Fibroblast of lung (primary cell): ENCODE results near the gene EXOC6. TPM values are rescaled to one million over a fixed set of nuclear protein-coding genes. Genes with fewer than 3 reads are reported as not detected.

Experiments used
- DNase-seq, 2 donors: peaks; one replicate each; pipeline versions ENCODE4 v3.0.0 to v3.0.0-alpha.2; 2010; ENCODE audit warnings: low read depth in 2 of 2
- H2AFZ ChIP-seq: 2 replicates; pipeline ENCODE4 v1.5.1; 2012; ENCODE audit warnings: low read length, control low read depth, inconsistent platforms
- H3K27ac ChIP-seq: 2 replicates; pipeline ENCODE4 v1.5.1; 2011; ENCODE audit warnings: low read length, control low read depth; ENCODE audit not compliant: insufficient read depth
- H3K27me3 ChIP-seq: 2 replicates; pipeline ENCODE4 v1.5.1; 2011; ENCODE audit warnings: mild to moderate bottlenecking, low read length; ENCODE audit not compliant: control insufficient read depth, insufficient read depth
- H3K36me3 ChIP-seq: 2 replicates; pipeline ENCODE4 v1.5.1; 2011; ENCODE audit warnings: low read length; ENCODE audit not compliant: control insufficient read depth, insufficient read depth
- H3K4me1 ChIP-seq: 2 replicates; pipeline ENCODE4 v1.5.1; 2011; ENCODE audit warnings: low read length; ENCODE audit not compliant: control insufficient read depth, insufficient read depth; ENCODE audit errors: extremely low read depth
- H3K4me2 ChIP-seq: 2 replicates; pipeline ENCODE4 v1.5.1; 2011; ENCODE audit warnings: low read length, control low read depth; ENCODE audit not compliant: insufficient read depth; ENCODE audit errors: extremely low read depth
- H3K4me3 ChIP-seq, 4 experiments: fragments of 200-600 bp in 1 of 4; sonication (generic) in 1 of 4; replicated peaks in 1 of 4; 2 replicates each; pipeline ENCODE4 v1.5.1; 2011 to 2016; ENCODE audit warnings: low read length in 4 of 4, low read depth in 3 of 4, mild to moderate bottlenecking in 3 of 4, control low read depth in 2 of 4, inconsistent platforms in 1 of 4, mixed read lengths in 1 of 4; ENCODE audit not compliant: insufficient read depth in 1 of 4; ENCODE audit errors: control extremely low read depth in 1 of 4
- H3K79me2 ChIP-seq: 2 replicates; pipeline ENCODE4 v1.5.1; 2012; ENCODE audit warnings: mild to moderate bottlenecking, low read length, inconsistent platforms; ENCODE audit not compliant: control insufficient read depth, insufficient read depth
- H3K9ac ChIP-seq: 2 replicates; pipeline ENCODE4 v1.5.1; 2011; ENCODE audit warnings: mild to moderate bottlenecking, low read length, control low read depth; ENCODE audit not compliant: insufficient read depth
- H3K9me3 ChIP-seq: 2 replicates; pipeline ENCODE4 v1.5.1; 2012; ENCODE audit warnings: low read depth, low read length; ENCODE audit not compliant: control insufficient read depth, insufficient read depth
- H4K20me1 ChIP-seq: 2 replicates; pipeline ENCODE4 v1.5.1; 2011; ENCODE audit warnings: low read length; ENCODE audit not compliant: control insufficient read depth, insufficient read depth; ENCODE audit errors: extremely low read depth
- CTCF ChIP-seq, 2 donors: IDR thresholded peaks in 1 of 2; conservative IDR thresholded peaks in 1 of 2; 1 replicate in 1 of 2; 2 replicates in 1 of 2; pipeline ENCODE4 v1.5.1; 2011 to 2012; ENCODE audit warnings: low read length in 2 of 2, control low read depth in 1 of 2, inconsistent platforms in 1 of 2, low read depth in 1 of 2, mild to moderate bottlenecking in 1 of 2
- EZH2 ChIP-seq: IDR thresholded peaks from 2 replicates; pipeline ENCODE4 v1.5.1; 2012; ENCODE audit warnings: low read length, control low read depth, mild to moderate bottlenecking; ENCODE audit errors: missing control alignments
- polyA plus RNA-seq, 2 donors: library from polyadenylated mRNA; depleted of rRNA in 1 of 2; stranded (reverse) in 1 of 2; unstranded in 1 of 2; fragments of >200 nt; gene quantifications; 2 replicates each; pipeline ENCODE4 v1.2.1, GENCODE V29; 2011 to 2012; ENCODE audit warnings: missing spikeins in 1 of 2
- total RNA-seq: library from RNA; depleted of rRNA; stranded (reverse); fragments of >200 nt; gene quantifications from 2 replicates; pipeline ENCODE4 v1.2.1, GENCODE V29; 2014

EXOC6 gene
- total and polyA plus RNA-seq, 2 donors (not counting 1 experiment from before 2014, with no cell fraction given) = 6.2 to 9.2 TPM

DNA sequence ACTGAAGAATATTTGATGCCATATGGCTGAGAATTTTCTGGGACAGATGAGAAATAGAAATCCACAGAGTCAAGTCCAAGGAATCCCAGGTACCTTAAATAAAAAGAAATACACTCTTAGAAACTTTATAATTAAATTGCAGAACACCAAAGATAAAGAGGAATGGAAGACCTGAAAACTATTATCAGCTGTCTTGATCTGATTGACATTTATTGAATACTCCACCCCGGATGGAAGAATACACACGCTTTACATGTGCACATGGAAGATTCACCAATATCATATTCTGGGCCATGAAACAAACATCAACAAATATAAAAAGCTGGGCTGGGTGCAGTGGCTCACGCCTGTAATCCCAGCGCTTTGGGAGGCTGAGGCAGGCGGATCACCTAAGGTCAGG is 81.6 kb downstream of the EXOC6 start:
- Histone ChIP-seq H3K4me1 (no peaks in the 10 kb centered on the region), H3K27me3 (no peaks in the 10 kb centered on the region), H3K27ac (no peak overlapping the region), H3K4me2 (no peak overlapping the region), H3K9me3 (no peaks in the 10 kb centered on the region), H3K36me3 (no peaks in the 10 kb centered on the region), H4K20me1 (no peaks in the 10 kb centered on the region), H2AFZ (no peak overlapping the region), H3K79me2 (no peaks in the 10 kb centered on the region), H3K9ac (no peak overlapping the region), H3K4me3 (no peak overlapping the region)
- no peak for TF ChIP-seq CTCF (conservative IDR thresholded peaks at IDR 0.05 in 1 of 2, IDR thresholded peaks at IDR 0.05 in 1 of 2; ENCODE audit: low read depth in 1 of 2, low read length in 2 of 2)
- no peak for TF ChIP-seq EZH2
- no peak for DNase-seq

GRCh38 chr10:92931597-92931996 is 83.3 kb downstream of the EXOC6 start:
- no peak overlapping the region for H3K9ac ChIP-seq
- TF ChIP-seq EZH2 = no peak
- TF ChIP-seq CTCF (conservative IDR thresholded peaks at IDR 0.05 in 1 of 2, IDR thresholded peaks at IDR 0.05 in 1 of 2; ENCODE audit: low read depth in 1 of 2, low read length in 2 of 2) = no peak
- H3K36me3 ChIP-seq = no peaks in the 10 kb centered on the region
- no peaks in the 10 kb centered on the region for H3K9me3 ChIP-seq
- no peak overlapping the region for H2AFZ ChIP-seq
- H3K4me1 ChIP-seq = no peaks in the 10 kb centered on the region
- H3K27me3 ChIP-seq = no peaks in the 10 kb centered on the region
- H4K20me1 ChIP-seq = no peaks in the 10 kb centered on the region
- DNase-seq = no peak
- H3K79me2 ChIP-seq = no peaks in the 10 kb centered on the region
- no peak overlapping the region for H3K27ac ChIP-seq
- no peak overlapping the region for H3K4me3 ChIP-seq
- no peak overlapping the region for H3K4me2 ChIP-seq

GRCh38 chr10:92937876-92938275 is 89.6 kb downstream of the EXOC6 start:
- Histone ChIP-seq H3K4me3 (no peak overlapping the region), H3K9ac (no peak overlapping the region), H3K36me3 (no peaks in the 10 kb centered on the region), H3K4me1 (no peaks in the 10 kb centered on the region), H2AFZ (no peak overlapping the region), H3K79me2 (no peaks in the 10 kb centered on the region), H3K4me2 (no peak overlapping the region), H4K20me1 (no peaks in the 10 kb centered on the region), H3K27me3 (no peaks in the 10 kb centered on the region), H3K9me3 (no peaks in the 10 kb centered on the region), H3K27ac (no peak overlapping the region)
- TF ChIP-seq EZH2 = no peak
- TF ChIP-seq CTCF (conservative IDR thresholded peaks at IDR 0.05 in 1 of 2, IDR thresholded peaks at IDR 0.05 in 1 of 2; ENCODE audit: low read depth in 1 of 2, low read length in 2 of 2) = no peak
- DNase-seq = no peak
